ENCODE measurements around the gene GTF2H2C_2.
"Not testable (repeated sequence)": the region's sequence is repeated elsewhere in the genome, so short reads cannot be mapped to it uniquely, and the experiment has no call there.

GTF2H2C_2 gene

DNA sequence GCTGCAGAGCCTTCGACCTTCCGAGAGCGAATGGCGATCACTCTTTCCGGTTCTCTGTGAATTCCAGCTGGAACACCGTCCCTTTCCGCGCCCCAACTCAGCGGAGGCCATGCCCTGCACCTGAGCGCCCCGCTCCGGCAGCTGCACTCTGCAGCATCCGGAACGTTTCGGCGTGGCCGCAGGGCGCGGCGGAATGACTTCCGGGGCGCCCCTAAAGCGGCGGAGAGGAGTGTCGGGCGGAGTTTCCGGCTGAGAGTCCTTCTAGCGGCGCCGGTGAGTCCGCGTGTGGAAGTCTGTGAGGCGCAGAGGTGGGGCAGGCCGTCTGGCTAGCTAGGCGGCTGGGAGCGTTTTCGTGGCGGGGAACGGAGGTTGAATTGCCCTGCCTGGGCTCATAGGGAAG is at the start of gene GTF2H2C_2:
Gene GTF2H2C_2, plus strand, starts transcription at position 252 of the 400 bp plus-strand sequence.
- DNase-seq (ENCODE audit: low spot score) = not testable (repeated sequence)

DNA sequence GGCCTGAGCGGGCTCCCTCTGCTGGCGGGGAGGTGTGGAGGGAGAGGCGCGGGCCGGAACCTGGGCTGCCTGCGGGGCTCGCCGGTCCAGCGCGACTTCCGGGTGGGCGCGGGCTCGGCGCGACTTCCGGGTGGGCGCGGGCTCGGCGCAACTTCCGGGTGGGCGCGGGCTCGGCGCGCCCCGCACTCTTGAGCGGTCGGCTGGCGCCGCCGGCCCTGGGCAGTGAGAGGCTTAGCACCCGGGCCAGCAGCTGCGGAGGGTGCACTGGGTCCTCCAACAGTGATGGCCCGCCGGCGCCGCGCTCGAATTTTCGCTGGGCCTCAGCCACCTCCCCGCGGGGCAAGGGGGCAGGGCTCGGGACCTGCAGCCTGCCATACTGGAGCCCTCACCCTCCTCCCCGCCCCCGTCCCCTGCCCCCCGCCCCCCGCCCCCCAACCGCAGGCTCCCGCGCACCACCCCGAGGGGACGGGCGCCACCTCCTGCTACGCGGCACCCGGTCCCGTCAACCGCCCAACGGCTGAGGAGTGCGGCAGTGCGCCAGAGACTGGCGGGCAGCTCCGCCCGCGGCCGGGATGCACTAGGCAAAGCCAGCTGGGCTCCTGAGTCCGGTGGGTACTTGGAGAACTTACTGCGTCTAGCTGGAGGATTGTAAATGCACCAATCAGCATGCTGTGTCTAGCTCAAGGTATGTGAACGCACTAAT is 14.0 kb upstream of the GTF2H2C_2 start:
- DNase-seq (ENCODE audit: low spot score) = not testable (repeated sequence)

DNA sequence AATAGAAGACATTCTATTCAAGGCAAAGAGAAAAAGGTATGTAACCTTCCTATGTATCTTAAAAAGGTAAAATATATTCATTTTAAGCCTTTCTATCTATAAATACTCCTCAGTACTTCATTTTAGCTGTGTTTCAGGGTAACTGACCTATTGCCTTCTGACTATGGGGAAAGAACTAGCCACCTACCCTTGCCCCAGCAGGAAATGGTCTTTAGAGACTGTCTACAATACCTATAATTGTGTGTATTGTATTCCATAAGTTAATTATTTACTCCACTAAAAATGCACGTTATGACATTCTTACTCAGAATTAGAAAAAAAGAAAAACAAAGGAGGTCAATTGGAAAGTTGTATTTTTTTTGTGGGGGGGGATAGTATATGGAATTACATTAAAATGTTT is 6.2 kb downstream of the GTF2H2C_2 start:
- not testable (repeated sequence) for DNase-seq (ENCODE audit: low spot score)

GRCh38 chr5:70423215-70423614 is 8.0 kb downstream of the GTF2H2C_2 start:
- DNase-seq (ENCODE audit: low spot score) = not testable (repeated sequence)

DNA sequence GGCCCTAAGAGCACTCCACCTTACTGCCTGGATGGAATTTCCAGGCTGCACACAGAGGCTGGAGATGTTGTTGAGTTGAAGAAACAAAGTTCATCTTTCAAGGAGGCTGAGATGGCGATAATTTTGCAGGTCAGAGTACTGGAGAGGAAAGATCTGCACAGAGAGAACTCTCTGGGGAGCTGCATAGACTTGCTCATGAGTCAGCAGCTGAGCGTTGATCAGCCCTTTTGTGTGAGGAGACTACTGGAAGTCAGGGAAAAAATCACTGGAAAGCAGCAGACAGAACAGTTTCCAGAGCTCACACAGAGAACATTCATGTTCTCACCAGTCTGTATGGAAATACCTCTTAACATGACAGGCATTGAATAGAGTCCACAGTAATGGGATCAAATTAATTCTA is 23.4 kb downstream of the GTF2H2C_2 start:
- DNase-seq (ENCODE audit: low spot score) = not testable (repeated sequence)

GRCh38 chr5:70449565-70449964 is 34.4 kb downstream of the GTF2H2C_2 start:
- not testable (repeated sequence) for DNase-seq (ENCODE audit: low spot score)

- not testable (repeated sequence) for DNase-seq (ENCODE audit: low spot score)
These were observed 36.2 kb downstream of the GTF2H2C_2 start for GRCh38 chr5:70451249-70451984.

DNA sequence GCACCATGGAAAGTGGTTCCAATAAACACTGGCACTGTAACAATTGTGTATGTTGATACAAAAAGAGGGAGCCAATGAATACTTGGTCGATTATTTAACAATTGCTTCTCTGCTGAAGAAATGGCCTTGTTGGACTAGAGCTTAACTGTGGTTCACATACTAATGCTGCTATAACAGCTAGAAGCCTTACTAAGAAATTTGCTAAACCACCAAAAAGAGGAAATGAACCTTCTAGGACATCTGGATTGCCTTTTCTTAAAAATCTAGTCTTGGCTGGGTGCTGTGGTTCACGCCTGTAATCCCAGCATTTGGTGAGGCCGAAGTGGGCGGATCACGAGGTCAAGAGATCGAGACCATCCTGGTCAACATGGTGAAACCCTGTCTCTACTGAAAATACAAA is 41.9 kb downstream of the GTF2H2C_2 start:
- DNase-seq (ENCODE audit: low spot score) = not testable (repeated sequence)

DNA sequence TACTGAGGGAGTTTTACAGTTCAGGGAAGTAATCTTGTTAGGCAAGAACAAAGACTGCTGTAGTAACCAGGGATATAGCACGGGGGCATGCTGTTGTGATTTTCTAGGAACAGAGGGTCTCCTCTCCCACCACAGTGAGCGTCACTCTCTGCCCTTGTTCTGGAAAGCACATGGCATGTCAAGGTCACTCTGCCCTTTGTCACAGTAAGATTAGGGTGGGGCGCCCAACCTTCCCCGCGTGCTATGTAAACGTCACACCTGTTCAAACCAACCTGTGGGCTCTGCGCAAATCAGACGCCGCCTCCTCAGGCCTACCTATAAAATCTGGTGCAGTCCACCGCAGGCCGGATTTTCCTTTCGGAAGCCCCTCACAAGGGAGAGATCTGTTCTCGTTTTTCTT is 44.0 kb downstream of the GTF2H2C_2 start:
- not testable (repeated sequence) for DNase-seq (ENCODE audit: low spot score)

DNA sequence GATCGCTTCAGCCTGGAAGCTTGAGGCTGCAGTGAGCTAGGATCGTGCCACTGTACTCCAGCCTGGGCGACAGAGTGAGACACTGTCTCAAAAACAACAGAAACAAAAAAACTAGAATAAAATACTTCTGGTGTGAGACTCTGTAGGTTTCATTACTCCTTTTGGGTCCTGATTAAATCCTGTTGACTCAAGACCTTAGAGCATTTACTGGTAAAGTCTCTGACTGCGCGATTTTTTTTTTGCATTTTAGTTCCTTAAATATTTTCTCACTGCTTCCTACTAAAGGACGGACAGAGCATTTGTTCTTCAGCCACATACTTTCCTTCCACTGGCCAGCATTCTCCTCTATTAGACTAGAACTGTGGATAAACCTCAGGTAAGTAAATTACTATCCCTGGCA is 46.8 kb downstream of the GTF2H2C_2 start:
- DNase-seq (ENCODE audit: low spot score) = not testable (repeated sequence)

- DNase-seq (ENCODE audit: low spot score) = not testable (repeated sequence)
These were observed 49.0 kb downstream of the GTF2H2C_2 start for GRCh38 chr5:70464019-70464637.

DNA sequence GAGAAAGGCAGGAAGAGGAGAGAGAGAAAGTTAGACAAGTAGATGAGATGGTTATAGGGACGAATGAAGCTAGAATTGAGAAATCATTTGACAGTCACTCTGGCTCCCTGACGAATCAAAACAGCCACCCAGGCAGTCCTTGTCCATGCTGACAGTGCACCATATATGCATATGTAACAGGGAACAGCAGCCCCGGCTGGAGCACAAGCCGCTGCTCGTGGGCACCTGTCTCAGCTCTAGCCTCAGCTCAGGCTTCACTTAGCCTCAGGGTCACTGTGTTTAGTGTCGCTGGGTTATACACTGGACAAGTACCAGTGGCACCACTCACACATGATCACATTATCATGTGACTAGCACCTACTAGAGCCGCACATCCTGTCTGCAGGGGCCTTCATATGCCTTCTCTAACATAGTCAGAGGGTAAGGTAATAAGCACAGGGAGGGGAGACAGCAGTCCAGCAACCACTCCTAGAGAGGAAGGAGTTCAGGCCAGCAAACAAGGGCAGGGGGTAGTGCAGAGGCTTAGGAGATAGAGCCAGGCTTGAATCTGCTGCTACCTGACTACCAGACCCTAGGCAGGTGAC is 54.9 kb downstream of the GTF2H2C_2 start:
- DNase-seq (ENCODE audit: low spot score) = not testable (repeated sequence)
